ENCODE data around the gene MED8. TPM values are rescaled to one million over a fixed set of nuclear protein-coding genes. Genes with fewer than 3 reads are reported as not detected.

Gene MED8
- total and polyA plus RNA-seq, 2 of the 8 experiments (the other 6 are each of a cell fraction or from before 2014, with no cell fraction given), result 7.0 to 20.6 TPM

DNA sequence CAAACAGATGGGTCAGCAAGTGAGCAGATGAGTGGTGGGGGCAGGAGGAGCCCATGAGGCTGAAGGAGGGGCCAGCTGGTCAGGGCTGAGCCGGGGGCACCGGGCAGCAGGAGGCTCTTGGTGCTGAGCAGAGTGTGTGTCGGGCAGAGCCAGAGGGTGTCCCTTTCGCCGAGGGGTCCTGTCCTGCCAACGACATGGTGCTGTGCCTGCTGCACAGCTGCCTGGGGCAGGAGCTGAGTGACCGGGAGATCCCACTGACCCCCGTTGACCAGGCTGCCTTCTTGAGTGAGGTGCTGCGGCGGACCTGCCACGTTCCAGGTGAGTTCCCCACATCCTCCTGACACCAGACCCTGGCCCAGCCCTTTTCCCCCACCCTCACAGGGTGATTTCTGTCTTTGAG is 36.6 kb upstream of the MED8 start:
- peaks cover 2 to 47% (median 26%) of the 10 kb centered on the region in 4 experiments; a peak in 6 of 8 replicates for H3K36me3 ChIP-seq (ENCODE audit: control insufficient read depth in 2 of 4, insufficient read depth in 4 of 4, low read length in 3 of 4)
- no peaks in the 10 kb centered on the region for H3K27me3 ChIP-seq (replicated peaks in 1 of 4; ENCODE audit: control insufficient read depth in 3 of 4, extremely low read depth in 1 of 4, insufficient read depth in 3 of 4, low read length in 3 of 4)
- peaks cover 0 to 8% (median 5%) of the 10 kb centered on the region in 4 experiments; a peak in 6 of 7 replicates for H3K4me1 ChIP-seq (replicated peaks in 1 of 4; ENCODE audit: control insufficient read depth in 3 of 4, insufficient read depth in 4 of 4, low read length in 3 of 4)
- 91% methylated on average over 7 of the region's 11 CpGs; no CpG with 5 or more reads in 1 of the 2 experiments for WGBS, 2 experiments (ENCODE audit: extremely low coverage in 1 of 2, insufficient coverage in 1 of 2, insufficient read length in 1 of 2, insufficient replicate concordance in 2 of 2, low coverage in 1 of 2, low lambda C conversion rate in 2 of 2, missing lambda C conversion rate in 1 of 2)
- no peak for FAIRE-seq
- no peak for TF ChIP-seq SAP30 (IDR thresholded peaks at IDR 0.05; ENCODE audit: insufficient read depth, insufficient replicate concordance, low read length)
- no peak for TF ChIP-seq KDM4A (IDR thresholded peaks at IDR 0.05; ENCODE audit: low read depth, low read length, severe bottlenecking)
- TF ChIP-seq, protein P1, sequence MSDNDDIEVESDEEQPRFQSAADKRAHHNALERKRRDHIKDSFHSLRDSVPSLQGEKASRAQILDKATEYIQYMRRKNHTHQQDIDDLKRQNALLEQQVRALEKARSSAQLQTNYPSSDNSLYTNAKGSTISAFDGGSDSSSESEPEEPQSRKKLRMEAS (IDR thresholded peaks at IDR 0.05), result no peak
- TF ChIP-seq KDM5A (IDR thresholded peaks at IDR 0.05; ENCODE audit: low read length), result no peak
- H4K8ac ChIP-seq (ENCODE audit: extremely low read depth, insufficient read depth, low read length), result no peak overlapping the region
- no peak overlapping the region for H2AK5ac ChIP-seq (ENCODE audit: low read depth, low read length)
- ChIA-PET CTCF (ENCODE audit: partially characterized antibody) (interaction anchor here (1.2 to 3.8 kb wide), 4 partner anchors 11 to 199 kb away, joined by 3 to 16 read pairs (median 4); no protein-coding TSS in a partner anchor), POLR2A (ENCODE audit: partially characterized antibody) (interaction anchor here (0.9 to 1.2 kb wide), 3 partner anchors 9 to 19 kb away, joined by 3 to 6 read pairs (median 4); no protein-coding TSS in a partner anchor)
- no peaks in the 10 kb centered on the region for H3K79me1 ChIP-seq (ENCODE audit: low read depth, low read length)
- H3K23ac ChIP-seq (ENCODE audit: insufficient read length), result no peak overlapping the region
- no peak overlapping the region for H3K14ac ChIP-seq (ENCODE audit: insufficient read length)
- no peak overlapping the region for H2AFZ ChIP-seq (ENCODE audit: low read length)
- H4K91ac ChIP-seq (replicated peaks; ENCODE audit: insufficient read length, low read length), result no peak overlapping the region
- H2BK20ac ChIP-seq (ENCODE audit: low read length), result no peak overlapping the region
- no peak overlapping the region for H3K4ac ChIP-seq (replicated peaks; ENCODE audit: insufficient read length, low read depth, low read length)
- H3K9ac ChIP-seq (replicated peaks in 1 of 4; ENCODE audit: extremely low read depth in 1 of 4, low read depth in 3 of 4, low read length in 3 of 4), result no peak overlapping the region
- H2BK15ac ChIP-seq (ENCODE audit: low read length), result no peak overlapping the region
- no peaks in the 10 kb centered on the region for H3K9me3 ChIP-seq (ENCODE audit: insufficient read depth in 2 of 2, low read depth in 1 of 2, low read length in 1 of 2)
- H2BK5ac ChIP-seq (ENCODE audit: low read depth, low read length), result no peak overlapping the region
- no peak overlapping the region for H3K56ac ChIP-seq (replicated peaks; ENCODE audit: insufficient read length, low read depth, low read length)
- no peak overlapping the region for H3K18ac ChIP-seq (ENCODE audit: extremely low read depth, low read length)
- H3K79me2 ChIP-seq (ENCODE audit: control insufficient read depth in 1 of 2, insufficient read depth in 2 of 2, low read length in 2 of 2), result no peaks in the 10 kb centered on the region
- H4K5ac ChIP-seq (ENCODE audit: insufficient read length, low read depth, low read length), result no peak overlapping the region
- no peak for DNase-seq (ENCODE audit: low read depth in 1 of 2, low spot score in 2 of 2)
- H3K27ac ChIP-seq (ENCODE audit: low read depth, low read length), result no peak overlapping the region
- H2BK12ac ChIP-seq (ENCODE audit: low read depth, low read length), result no peak overlapping the region
- no peak overlapping the region for H2BK120ac ChIP-seq (replicated peaks; ENCODE audit: low read depth, low read length)
- no peak overlapping the region for H3K4me3 ChIP-seq (ENCODE audit: extremely low read depth in 1 of 4, insufficient read depth in 2 of 4, low read depth in 3 of 4, low read length in 4 of 4)
- H3K4me2 ChIP-seq (ENCODE audit: insufficient read depth in 1 of 2, low read depth in 2 of 2, low read length in 2 of 2), result no peak overlapping the region
- peaks cover 2% of the 10 kb centered on the region; the same call in 1 of the 2 replicates for H3K23me2 ChIP-seq (ENCODE audit: low read depth, low read length)
- H4K20me1 ChIP-seq (replicated peaks in 1 of 2; ENCODE audit: control insufficient read depth in 1 of 2, insufficient read depth in 2 of 2, low read length in 2 of 2), result peaks cover 0 to 2% of the 10 kb centered on the region in 2 experiments

Data from H1 (cell line).